Stimulated activated CD4-positive, alpha-beta T cell treated with anti-CD3 and anti-CD28 coated beads, Interleukin-1b, Interleukin-23, amount 100 ng/mL, for 4 hours (primary cell): ENCODE results near the gene ITK.
"Not testable (repeated sequence)": the region's sequence is repeated elsewhere in the genome, so short reads cannot be mapped to it uniquely, and the experiment has no call there.

Source experiments
- DNase-seq, 2 donors: peaks; one replicate each; pipeline ENCODE4 v3.0.0-alpha.2; 2020; ENCODE audit warnings: low read depth in 2 of 2

The ITK gene

GRCh38 chr5:157210652-157211051 lies 30.0 kb downstream of the ITK start:
- DNase-seq, result not testable (repeated sequence)

- no peak for DNase-seq
Observed at GRCh38 chr5:157212307-157212706, 31.7 kb downstream of the ITK start.

- DNase-seq, result no peak
Observed at GRCh38 chr5:157213527-157214243, 33.0 kb downstream of the ITK start.

GRCh38 chr5:157214415-157214814 lies 33.8 kb downstream of the ITK start:
- DNase-seq, result no peak

- no peak for DNase-seq
Observed at GRCh38 chr5:157214861-157215513, 34.3 kb downstream of the ITK start.

GRCh38 chr5:157215514-157216167 lies 35.0 kb downstream of the ITK start:
- no peak for DNase-seq

- DNase-seq, result no peak
Observed at GRCh38 chr5:157216391-157217142, 35.9 kb downstream of the ITK start.

- DNase-seq, result peak; percentile 37 to 66
Observed at GRCh38 chr5:157217289-157218024, 36.8 kb downstream of the ITK start.

- DNase-seq, result no peak
Observed at GRCh38 chr5:157219491-157220271, 39.0 kb downstream of the ITK start.

- no peak for DNase-seq
Observed at GRCh38 chr5:157221959-157222358, 41.3 kb downstream of the ITK start.

GRCh38 chr5:157222506-157223230 lies 42.0 kb downstream of the ITK start:
- peak; percentile 39 to 78 for DNase-seq

GRCh38 chr5:157225469-157226422 lies 45.1 kb downstream of the ITK start:
- DNase-seq, result no peak

- DNase-seq, result no peak
Observed at GRCh38 chr5:157230610-157231009, 50.0 kb downstream of the ITK start.

GRCh38 chr5:157232706-157233105 lies 52.1 kb downstream of the ITK start:
- no peak for DNase-seq

- DNase-seq, result no peak
Observed at GRCh38 chr5:157233515-157233914, 52.9 kb downstream of the ITK start.

GRCh38 chr5:157236423-157236822 lies 55.8 kb downstream of the ITK start:
- DNase-seq, result no peak

- no peak for DNase-seq
Observed at GRCh38 chr5:157241483-157241882, 60.8 kb downstream of the ITK start.

- not testable (repeated sequence) for DNase-seq
Observed at GRCh38 chr5:157244704-157245103, 64.1 kb downstream of the ITK start.

GRCh38 chr5:157245476-157245875 lies 64.8 kb downstream of the ITK start:
- no peak for DNase-seq
